Thyroid gland (tissue), 4 donors: ENCODE measurements around the gene UST.

Source experiments
- POLR2A ChIP-seq, 2 donors: fragments of 450-650 bp; IDR thresholded peaks; one replicate each; pipeline ENCODE4 v1.6.1; 2017; ENCODE audit warnings: antibody characterized with exemption in 2 of 2, mild to moderate bottlenecking in 2 of 2, moderate library complexity in 1 of 2
- TF ChIP-seq, protein P1 (sequence below), 6 experiments: fragments of 200-600 bp in 3 of 6; fragments of 450-650 bp in 3 of 6; sonication (generic) in 3 of 6; IDR thresholded peaks; one replicate each; pipeline ENCODE4 v1.5.1; 2016 to 2019; ENCODE audit warnings: antibody characterized with exemption in 6 of 6, mild to moderate bottlenecking in 2 of 6, inconsistent platforms in 1 of 6, moderate library complexity in 1 of 6

DNA sequence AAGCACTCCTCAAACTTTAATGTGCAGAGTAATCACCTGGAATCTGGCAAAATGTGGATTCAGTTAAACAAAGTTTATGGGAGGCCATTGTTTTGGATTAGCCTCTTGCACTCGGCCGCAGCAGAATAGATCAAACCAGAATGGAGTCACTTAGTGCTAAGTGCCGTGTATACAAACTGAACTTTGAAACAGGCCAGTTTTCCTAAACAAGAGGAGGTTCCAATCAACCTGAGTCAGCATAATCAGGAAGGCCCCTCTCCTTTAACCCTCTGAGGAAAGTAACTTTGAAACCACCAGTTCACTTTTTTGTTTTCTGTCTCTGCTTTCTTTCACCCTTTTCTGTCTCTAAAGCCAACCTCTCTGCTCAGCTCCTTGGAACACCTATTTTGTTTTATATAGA, 92.2 kb downstream of the UST start:
- no peak for TF ChIP-seq POLR2A (IDR thresholded peaks at IDR 0.05)
- TF ChIP-seq, protein P1, sequence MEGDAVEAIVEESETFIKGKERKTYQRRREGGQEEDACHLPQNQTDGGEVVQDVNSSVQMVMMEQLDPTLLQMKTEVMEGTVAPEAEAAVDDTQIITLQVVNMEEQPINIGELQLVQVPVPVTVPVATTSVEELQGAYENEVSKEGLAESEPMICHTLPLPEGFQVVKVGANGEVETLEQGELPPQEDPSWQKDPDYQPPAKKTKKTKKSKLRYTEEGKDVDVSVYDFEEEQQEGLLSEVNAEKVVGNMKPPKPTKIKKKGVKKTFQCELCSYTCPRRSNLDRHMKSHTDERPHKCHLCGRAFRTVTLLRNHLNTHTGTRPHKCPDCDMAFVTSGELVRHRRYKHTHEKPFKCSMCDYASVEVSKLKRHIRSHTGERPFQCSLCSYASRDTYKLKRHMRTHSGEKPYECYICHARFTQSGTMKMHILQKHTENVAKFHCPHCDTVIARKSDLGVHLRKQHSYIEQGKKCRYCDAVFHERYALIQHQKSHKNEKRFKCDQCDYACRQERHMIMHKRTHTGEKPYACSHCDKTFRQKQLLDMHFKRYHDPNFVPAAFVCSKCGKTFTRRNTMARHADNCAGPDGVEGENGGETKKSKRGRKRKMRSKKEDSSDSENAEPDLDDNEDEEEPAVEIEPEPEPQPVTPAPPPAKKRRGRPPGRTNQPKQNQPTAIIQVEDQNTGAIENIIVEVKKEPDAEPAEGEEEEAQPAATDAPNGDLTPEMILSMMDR (IDR thresholded peaks at IDR 0.05): no peak
